Gastroesophageal sphincter (tissue), 3 donors: Measurements from ENCODE around the gene CPO.

ENCODE experiments used
- EP300 ChIP-seq: sonication (generic); formaldehyde crosslinking; IDR thresholded peaks from one replicate; pipeline ENCODE4 v1.6.1; 2017; ENCODE audit warnings: antibody characterized with exemption, mild to moderate bottlenecking
- TF ChIP-seq, protein P1 (sequence below), 4 experiments: fragments of 200-600 bp in 2 of 4; fragments of 450-650 bp in 2 of 4; sonication (generic) in 1 of 4; IDR thresholded peaks; one replicate each; pipeline ENCODE4 v1.5.1; 2017 to 2019; ENCODE audit warnings: antibody characterized with exemption in 4 of 4, mild to moderate bottlenecking in 2 of 4, moderate library complexity in 2 of 4

DNA sequence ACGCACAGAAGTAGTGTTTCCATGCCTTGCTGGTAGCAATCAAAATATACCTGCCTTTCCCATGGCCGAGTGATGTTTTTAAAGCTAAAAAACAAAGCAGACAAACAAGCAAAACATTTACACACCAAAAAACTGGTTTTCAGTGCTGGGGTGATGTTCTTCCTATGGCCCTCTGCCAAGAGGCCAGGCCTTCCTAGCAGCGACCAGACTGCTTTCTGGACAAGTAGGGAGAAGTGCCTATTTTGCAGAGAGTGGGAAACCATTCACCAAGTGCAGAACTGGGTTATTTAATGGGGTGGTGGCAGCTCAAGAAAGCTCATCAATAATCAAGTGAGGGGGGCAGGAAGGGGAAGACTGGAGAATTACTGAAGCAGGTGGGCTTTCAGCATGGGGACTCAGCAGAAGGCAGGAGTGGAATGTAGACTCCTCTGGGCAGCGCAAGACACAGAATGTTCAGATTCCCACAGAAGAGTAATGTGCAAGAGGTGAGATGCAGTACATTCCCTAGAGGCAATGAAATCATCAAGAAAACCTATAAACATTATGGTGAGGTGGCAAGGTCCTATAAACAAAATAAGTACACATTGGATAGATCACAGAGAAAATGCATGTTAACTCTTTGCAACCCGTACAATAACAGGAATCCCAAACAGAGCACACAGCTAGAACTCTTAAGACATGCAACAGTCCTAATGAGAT is 44.0 kb downstream of the CPO start:
- TF ChIP-seq, protein P1, sequence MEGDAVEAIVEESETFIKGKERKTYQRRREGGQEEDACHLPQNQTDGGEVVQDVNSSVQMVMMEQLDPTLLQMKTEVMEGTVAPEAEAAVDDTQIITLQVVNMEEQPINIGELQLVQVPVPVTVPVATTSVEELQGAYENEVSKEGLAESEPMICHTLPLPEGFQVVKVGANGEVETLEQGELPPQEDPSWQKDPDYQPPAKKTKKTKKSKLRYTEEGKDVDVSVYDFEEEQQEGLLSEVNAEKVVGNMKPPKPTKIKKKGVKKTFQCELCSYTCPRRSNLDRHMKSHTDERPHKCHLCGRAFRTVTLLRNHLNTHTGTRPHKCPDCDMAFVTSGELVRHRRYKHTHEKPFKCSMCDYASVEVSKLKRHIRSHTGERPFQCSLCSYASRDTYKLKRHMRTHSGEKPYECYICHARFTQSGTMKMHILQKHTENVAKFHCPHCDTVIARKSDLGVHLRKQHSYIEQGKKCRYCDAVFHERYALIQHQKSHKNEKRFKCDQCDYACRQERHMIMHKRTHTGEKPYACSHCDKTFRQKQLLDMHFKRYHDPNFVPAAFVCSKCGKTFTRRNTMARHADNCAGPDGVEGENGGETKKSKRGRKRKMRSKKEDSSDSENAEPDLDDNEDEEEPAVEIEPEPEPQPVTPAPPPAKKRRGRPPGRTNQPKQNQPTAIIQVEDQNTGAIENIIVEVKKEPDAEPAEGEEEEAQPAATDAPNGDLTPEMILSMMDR (IDR thresholded peaks at IDR 0.05) = no peak
- no peak for TF ChIP-seq EP300
